Natural killer cell (primary cell): Measurements from ENCODE around the gene KIRREL3. TPM values are rescaled to one million over a fixed set of nuclear protein-coding genes. Genes with fewer than 3 reads are reported as not detected.

Experiments used
- ATAC-seq, 3 donors: fragments of 150-1000 bp in 2 of 3; fragments of 200-7000 bp in 1 of 3; cut with Tn5 transposase; 1 replicate in 1 of 3; 2 replicates in 2 of 3; pipeline ENCODE4 v1.10.0; 2021; ENCODE audit warnings: mild to moderate bottlenecking in 2 of 3, moderate library complexity in 2 of 3
- DNase-seq, 2 donors: peaks; one replicate each; pipeline versions ENCODE4 v3.0.0 to v3.0.0-alpha.2; 2013 to 2021; ENCODE audit warnings: mixed read lengths in 1 of 2
- H3K27ac ChIP-seq: one replicate; pipeline ENCODE4 v1.5.1; 2013; ENCODE audit warnings: mild to moderate bottlenecking, low read length
- H3K27me3 ChIP-seq: one replicate; pipeline ENCODE4 v1.6.1; 2013; ENCODE audit warnings: low read length; ENCODE audit not compliant: control insufficient read depth, insufficient read depth
- H3K36me3 ChIP-seq: one replicate; pipeline ENCODE4 v1.6.1; 2013; ENCODE audit warnings: low read length; ENCODE audit not compliant: control insufficient read depth, insufficient read depth
- H3K4me1 ChIP-seq: one replicate; pipeline ENCODE4 v1.6.1; 2013; ENCODE audit warnings: low read length; ENCODE audit not compliant: control insufficient read depth, insufficient read depth
- H3K4me3 ChIP-seq: one replicate; pipeline ENCODE4 v1.5.1; 2013; ENCODE audit warnings: low read length
- H3K9me3 ChIP-seq: one replicate; pipeline ENCODE4 v1.6.1; 2013; ENCODE audit warnings: low read length; ENCODE audit not compliant: control insufficient read depth, insufficient read depth
- H3K27ac Mint-ChIP-seq, 2 donors: one replicate each; pipeline ENCODE4 v1.8.0; 2022; ENCODE audit warnings: mild to moderate bottlenecking in 2 of 2, mixed read lengths in 2 of 2, moderate library complexity in 1 of 2
- H3K27me3 Mint-ChIP-seq, 2 donors: one replicate each; pipeline ENCODE4 v1.8.0; 2022; ENCODE audit warnings: low read depth in 2 of 2, mixed read lengths in 2 of 2
- H3K36me3 Mint-ChIP-seq: one replicate; pipeline ENCODE4 v1.8.0; 2022; ENCODE audit warnings: mixed read lengths
- H3K4me1 Mint-ChIP-seq, 2 donors: one replicate each; pipeline ENCODE4 v1.8.0; 2022; ENCODE audit warnings: mixed read lengths in 2 of 2
- H3K4me3 Mint-ChIP-seq: one replicate; pipeline ENCODE4 v1.8.0; 2022; ENCODE audit warnings: mild to moderate bottlenecking, moderate library complexity, mixed read lengths
- H3K9me3 Mint-ChIP-seq, 2 donors: one replicate each; pipeline ENCODE4 v1.8.0; 2022; ENCODE audit warnings: mixed read lengths in 2 of 2
- CTCF ChIP-seq: fragments of 200-600 bp; IDR thresholded peaks from one replicate; pipeline ENCODE4 v1.8.0; 2022; ENCODE audit warnings: antibody characterized with exemption
- WGBS: methylation state at CpG from one replicate; pipeline ENCODE4 v1.1.7; 2013; ENCODE audit warnings: missing lambda C conversion rate; ENCODE audit not compliant: insufficient coverage; 5-methylcytosine and 5-hydroxymethylcytosine counted together
- intact Hi-C: fragments of 100-400 bp; cut with micrococcal nuclease; formaldehyde crosslinking; loops from one replicate; pipeline ENCODE4 v1.14.2; 2022
- total RNA-seq, 4 donors: library from RNA; stranded (reverse); fragments of 120-200 nt in 1 of 4; gene quantifications; one replicate each; pipeline versions ENCODE4 v1.2.3 to v1.2.4, GENCODE V29; 2013 to 2022

KIRREL3 gene
- total RNA-seq, 3 donors from 2014 or later (not counting 1 experiment from before 2014, with no cell fraction given), result not detected

DNA sequence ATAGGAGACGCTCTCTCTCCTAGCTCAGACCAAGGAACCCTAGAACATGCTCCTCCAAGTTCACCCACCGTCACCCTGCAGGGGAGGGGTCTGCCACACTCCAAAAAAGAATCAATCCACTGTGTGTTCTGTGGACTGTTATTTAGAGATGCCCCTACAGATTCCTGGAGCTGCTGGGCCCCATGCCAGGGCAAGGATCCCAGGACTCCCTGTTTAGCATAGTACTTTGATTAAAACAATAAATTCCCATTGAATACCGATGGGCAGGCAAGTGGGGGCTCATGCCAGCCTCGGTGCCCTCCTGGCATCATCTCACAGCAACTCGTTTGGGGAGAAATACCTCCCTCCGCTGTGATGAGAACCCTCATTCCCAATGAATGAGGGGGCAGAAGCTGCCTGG, 397.6 kb downstream of the KIRREL3 start:
- intact Hi-C loops, result no loop called here
- Histone ChIP-seq H3K27me3 (no peaks in the 10 kb centered on the region), H3K9me3 (no peaks in the 10 kb centered on the region), H3K27ac (no peak overlapping the region), H3K4me3 (no peak overlapping the region), H3K36me3 (no peaks in the 10 kb centered on the region), H3K4me1 (no peaks in the 10 kb centered on the region)
- no peaks in the 10 kb centered on the region for H3K4me1 Mint-ChIP-seq
- DNase-seq (no peak), ATAC-seq (no peak)
- no peaks in the 10 kb centered on the region for H3K36me3 Mint-ChIP-seq
- peaks cover 15 to 51% of the 10 kb centered on the region in 2 donors for H3K27me3 Mint-ChIP-seq
- WGBS, result 78% methylated on average over 6 of the region's 6 CpGs
- no peak overlapping the region for H3K27ac Mint-ChIP-seq
- no peak overlapping the region for H3K4me3 Mint-ChIP-seq
- no peaks in the 10 kb centered on the region for H3K9me3 Mint-ChIP-seq
- TF ChIP-seq CTCF, result no peak

DNA sequence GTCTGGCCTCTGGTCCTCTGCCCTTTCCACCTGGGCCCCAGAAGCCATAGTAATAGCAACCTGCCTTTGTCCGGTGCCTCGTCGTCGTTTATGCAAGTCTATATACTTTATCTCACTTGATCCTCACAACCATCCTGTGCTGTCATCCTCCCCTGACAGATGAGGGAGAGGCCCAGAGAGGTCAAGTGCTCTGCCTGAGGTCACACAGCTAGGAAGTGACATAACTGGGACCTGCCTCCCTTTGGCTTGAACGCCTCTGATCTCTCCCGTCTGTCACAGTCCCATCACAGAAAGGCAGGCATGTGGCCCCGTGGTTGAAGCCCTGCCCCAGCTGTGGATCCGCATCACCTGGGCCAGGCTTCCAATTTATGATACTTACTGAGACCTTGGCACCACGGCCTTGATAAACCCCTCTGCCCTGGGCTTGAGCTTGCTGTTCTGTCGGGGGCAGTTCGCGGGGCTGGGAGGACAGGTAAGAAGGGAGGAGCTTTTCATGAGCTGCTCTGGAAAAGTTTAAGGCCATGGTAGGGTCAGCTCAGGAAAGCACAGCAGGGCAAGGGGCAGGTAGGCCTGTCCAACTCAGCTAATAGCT, 398.1 kb downstream of the KIRREL3 start:
- H3K27ac ChIP-seq, result no peak overlapping the region
- no peaks in the 10 kb centered on the region for H3K4me1 Mint-ChIP-seq
- H3K27me3 ChIP-seq, result no peaks in the 10 kb centered on the region
- no peaks in the 10 kb centered on the region for H3K9me3 Mint-ChIP-seq
- no peaks in the 10 kb centered on the region for H3K36me3 ChIP-seq
- TF ChIP-seq CTCF, result no peak
- H3K27ac Mint-ChIP-seq, result no peak overlapping the region
- no peak for ATAC-seq
- H3K27me3 Mint-ChIP-seq, result peaks cover 15 to 54% of the 10 kb centered on the region in 2 donors
- H3K4me3 ChIP-seq, result no peak overlapping the region
- DNase-seq, result no peak
- intact Hi-C loops, result no loop called here
- 90% methylated on average over 12 of the region's 12 CpGs for WGBS
- H3K36me3 Mint-ChIP-seq, result no peaks in the 10 kb centered on the region
- no peaks in the 10 kb centered on the region for H3K9me3 ChIP-seq
- no peak overlapping the region for H3K4me3 Mint-ChIP-seq
- H3K4me1 ChIP-seq, result no peaks in the 10 kb centered on the region

GRCh38 chr11:126601550-126602215, 398.9 kb downstream of the KIRREL3 start:
- intact Hi-C loops, result no loop called here
- no peaks in the 10 kb centered on the region for H3K36me3 ChIP-seq
- no peak for TF ChIP-seq CTCF
- H3K27me3 ChIP-seq, result no peaks in the 10 kb centered on the region
- ATAC-seq, result no peak
- Mint-ChIP-seq H3K4me1 (no peaks in the 10 kb centered on the region), H3K36me3 (no peaks in the 10 kb centered on the region), H3K27me3 (peaks cover 11 to 54% of the 10 kb centered on the region in 2 donors), H3K9me3 (no peaks in the 10 kb centered on the region), H3K4me3 (no peak overlapping the region), H3K27ac (no peak overlapping the region)
- H3K27ac ChIP-seq, result no peak overlapping the region
- 69% methylated on average over 22 of the region's 22 CpGs for WGBS
- no peaks in the 10 kb centered on the region for H3K4me1 ChIP-seq
- H3K4me3 ChIP-seq, result no peak overlapping the region
- no peak for DNase-seq
- no peaks in the 10 kb centered on the region for H3K9me3 ChIP-seq
